Hippocampal formation (tissue), 2 donors: Measurements from ENCODE around the gene CXCR5.

ENCODE experiments used
- DNase-seq, 2 donors: peaks; one replicate each; lab custom pipeline; 2025; lab: John Stamatoyannopoulos, UW

CXCR5 gene

GRCh38 chr11:118876286-118876685 lies 7.4 kb upstream of the CXCR5 start:
- DNase-seq: no peak

GRCh38 chr11:118877487-118878162 lies 6.1 kb upstream of the CXCR5 start:
- no peak for DNase-seq

- no peak for DNase-seq
Observed at GRCh38 chr11:118878163-118878563, 5.5 kb upstream of the CXCR5 start.

GRCh38 chr11:118881228-118881627 lies 2.5 kb upstream of the CXCR5 start:
- DNase-seq: no peak

GRCh38 chr11:118882491-118882890 lies 1.2 kb upstream of the CXCR5 start:
- DNase-seq: no peak

- DNase-seq: no peak
Observed at GRCh38 chr11:118883004-118883367, 706 bp upstream of the CXCR5 start.

GRCh38 chr11:118884875-118885274 lies 1.2 kb downstream of the CXCR5 start:
- no peak for DNase-seq

GRCh38 chr11:118885319-118885718 lies 1.6 kb downstream of the CXCR5 start:
- no peak for DNase-seq

- DNase-seq: no peak
Observed at GRCh38 chr11:118885831-118886565, 2.3 kb downstream of the CXCR5 start.

GRCh38 chr11:118886681-118887111 lies 3.0 kb downstream of the CXCR5 start:
- DNase-seq: no peak

- no peak for DNase-seq
Observed at GRCh38 chr11:118887206-118887605, 3.5 kb downstream of the CXCR5 start.

- no peak for DNase-seq
Observed at GRCh38 chr11:118888398-118888797, 4.7 kb downstream of the CXCR5 start.

GRCh38 chr11:118889797-118890196 lies 6.1 kb downstream of the CXCR5 start:
- DNase-seq: peak in 1 of 2 donors; percentile 8

- no peak for DNase-seq
Observed at GRCh38 chr11:118892514-118892913, 8.8 kb downstream of the CXCR5 start.

GRCh38 chr11:118892964-118893363 lies 9.3 kb downstream of the CXCR5 start:
- no peak for DNase-seq

GRCh38 chr11:118893662-118894061 lies 10.0 kb downstream of the CXCR5 start:
- DNase-seq: no peak

- DNase-seq: no peak
Observed at GRCh38 chr11:118894192-118894591, 10.5 kb downstream of the CXCR5 start.

GRCh38 chr11:118895093-118896039 lies 11.7 kb downstream of the CXCR5 start:
- DNase-seq: no peak

- no peak for DNase-seq
Observed at GRCh38 chr11:118896472-118896913, 12.8 kb downstream of the CXCR5 start.

- no peak for DNase-seq
Observed at GRCh38 chr11:118896921-118897591, 13.4 kb downstream of the CXCR5 start.

GRCh38 chr11:118897721-118898310 lies 14.1 kb downstream of the CXCR5 start:
- no peak for DNase-seq
